Transverse colon (tissue), 4 donors: ENCODE results near the gene TULP4. TPM values are rescaled to one million over a fixed set of nuclear protein-coding genes. Genes with fewer than 3 reads are reported as not detected.

Experiments
- DNase-seq: peaks from one replicate; pipeline ENCODE4 v3.0.0-alpha.2; 2019
- H3K27ac ChIP-seq, 4 donors: fragments of 200-600 bp; sonication (generic); 2 replicates each; pipeline ENCODE4 v1.5.1; 2016 to 2018; ENCODE audit warnings: inconsistent platforms in 4 of 4
- H3K27me3 ChIP-seq: fragments of 200-600 bp; sonication (generic); 2 replicates; pipeline ENCODE4 v1.5.1; 2017; ENCODE audit warnings: inconsistent platforms
- H3K36me3 ChIP-seq, 4 donors: fragments of 200-600 bp; sonication (generic); 2 replicates each; pipeline ENCODE4 v1.5.1; 2017 to 2019; ENCODE audit warnings: inconsistent platforms in 4 of 4
- H3K4me1 ChIP-seq, 4 donors: fragments of 200-600 bp; sonication (generic); 2 replicates each; pipeline ENCODE4 v1.5.1; 2017 to 2020; ENCODE audit warnings: inconsistent platforms in 4 of 4
- H3K4me3 ChIP-seq, 4 donors: fragments of 200-600 bp; sonication (generic); 1 replicate in 1 of 4; 2 replicates in 3 of 4; pipeline versions ENCODE4 v1.5.1 to v1.6.1; 2017 to 2019; ENCODE audit warnings: inconsistent platforms in 4 of 4
- H3K9me3 ChIP-seq, 2 donors: fragments of 200-600 bp; sonication (generic); 2 replicates each; pipeline ENCODE4 v1.5.1; 2017 to 2019; ENCODE audit warnings: inconsistent platforms in 2 of 2
- EP300 ChIP-seq: sonication (generic); formaldehyde crosslinking; IDR thresholded peaks from one replicate; pipeline ENCODE4 v1.6.1; 2017; ENCODE audit warnings: antibody characterized with exemption, low read depth
- POLR2A ChIP-seq: fragments of 450-650 bp; IDR thresholded peaks from one replicate; pipeline ENCODE4 v1.6.1; 2016; ENCODE audit warnings: antibody characterized with exemption, mild to moderate bottlenecking, moderate library complexity
- POLR2AphosphoS5 ChIP-seq, 3 donors: sonication (generic); formaldehyde crosslinking; IDR thresholded peaks; one replicate each; pipeline ENCODE4 v1.6.1; 2016; ENCODE audit warnings: antibody characterized with exemption in 3 of 3
- WGBS, 2 donors: methylation state at CpG; one replicate each; pipeline ENCODE4 v1.1.5; 2018; ENCODE audit warnings: low coverage in 1 of 2; 5-methylcytosine and 5-hydroxymethylcytosine counted together
- in situ Hi-C, 4 donors: fragments of 200-750 bp; cut with MboI; loops; one replicate each; pipeline versions ENCODE4 v1.15.0 to v1.15.1; 2017; ENCODE audit warnings: low sequenced_read_pairs in 3 of 4, low pct_ligation_motif_present in 1 of 4, low pct_unique_long_range_greater_than_20kb in 1 of 4
- intact Hi-C: fragments of 100-400 bp; cut with DNase I; formaldehyde crosslinking; loops from one replicate; pipeline ENCODE4 v1.15.1; 2023; ENCODE audit warnings: low total_unique reads
- total RNA-seq, 4 donors: library from RNA; depleted of rRNA; stranded (reverse); fragments of >200 nt; gene quantifications; one replicate each; pipeline ENCODE4 v1.1.0, GENCODE V29; 2016
- TF ChIP-seq, protein P1 (sequence below), 5 experiments: fragments of 200-600 bp in 3 of 5; fragments of 450-650 bp in 2 of 5; sonication (generic) in 3 of 5; IDR thresholded peaks; 1 replicate in 2 of 5; 2 replicates in 3 of 5; pipeline ENCODE4 v1.5.1; 2016 to 2017; ENCODE audit warnings: antibody characterized with exemption in 5 of 5, inconsistent platforms in 3 of 5, mild to moderate bottlenecking in 2 of 5, moderate library complexity in 1 of 5

The TULP4 gene
- total RNA-seq, 4 donors from 2014 or later: 53.9 to 138 (median 95.1) TPM

DNA sequence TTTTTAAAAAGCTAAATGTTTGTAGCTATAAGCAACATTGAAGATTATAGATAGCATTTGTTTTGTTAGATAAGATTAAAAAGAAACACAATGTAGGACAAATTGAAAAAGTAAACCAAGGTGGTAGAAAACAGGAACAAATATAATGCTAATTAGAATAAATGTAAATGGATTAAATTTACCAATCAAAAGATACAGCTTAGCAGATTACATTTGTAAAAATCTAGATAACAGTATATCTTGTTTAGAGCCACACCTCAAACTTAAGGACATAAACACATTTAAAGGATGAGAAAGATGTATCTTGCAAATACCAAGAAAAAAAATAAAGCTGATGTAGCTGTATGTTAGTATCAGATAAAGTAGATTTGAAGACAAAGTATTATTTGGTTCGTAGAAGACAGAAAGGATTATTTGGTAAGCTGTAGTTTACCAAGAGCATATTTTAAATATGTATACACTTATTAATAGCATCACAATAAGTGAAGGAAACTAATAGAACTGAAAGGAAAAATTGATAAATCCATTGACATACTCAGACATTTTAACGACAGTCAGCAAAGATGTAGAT lies 107.2 kb downstream of the TULP4 start:
- 95 to 99% methylated on average over 2 of the region's 2 CpGs for WGBS, 2 donors
- in situ Hi-C loops: no loop called here

DNA sequence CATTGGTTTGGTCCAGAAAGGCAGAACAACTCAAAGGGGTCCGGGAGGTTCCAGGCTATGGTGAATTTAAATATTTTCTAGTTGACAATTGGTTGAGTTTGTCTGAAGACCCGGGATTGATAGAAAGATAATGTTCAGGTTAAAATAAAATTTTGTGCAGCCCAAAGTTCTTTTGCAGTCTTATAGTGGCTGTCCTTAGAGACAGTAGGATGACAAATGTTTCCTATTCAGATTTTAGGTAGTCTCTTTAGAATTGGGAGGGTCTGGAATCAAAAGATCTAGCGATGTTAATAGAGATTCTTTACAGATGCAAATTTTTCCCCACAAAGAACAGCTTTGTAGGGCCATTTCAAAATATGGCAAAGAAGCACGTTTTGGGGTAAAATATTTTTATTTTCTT lies 109.1 kb downstream of the TULP4 start:
- Histone ChIP-seq H3K4me1 (no peaks in the 10 kb centered on the region), H3K36me3 (no peaks in the 10 kb centered on the region), H3K4me3 (no peak overlapping the region), H3K27me3 (no peaks in the 10 kb centered on the region), H3K9me3 (peaks cover 0 to 2% of the 10 kb centered on the region in 2 donors), H3K27ac (no peak overlapping the region)
- TF ChIP-seq POLR2A: no peak
- no peak for TF ChIP-seq EP300
- TF ChIP-seq, protein P1, sequence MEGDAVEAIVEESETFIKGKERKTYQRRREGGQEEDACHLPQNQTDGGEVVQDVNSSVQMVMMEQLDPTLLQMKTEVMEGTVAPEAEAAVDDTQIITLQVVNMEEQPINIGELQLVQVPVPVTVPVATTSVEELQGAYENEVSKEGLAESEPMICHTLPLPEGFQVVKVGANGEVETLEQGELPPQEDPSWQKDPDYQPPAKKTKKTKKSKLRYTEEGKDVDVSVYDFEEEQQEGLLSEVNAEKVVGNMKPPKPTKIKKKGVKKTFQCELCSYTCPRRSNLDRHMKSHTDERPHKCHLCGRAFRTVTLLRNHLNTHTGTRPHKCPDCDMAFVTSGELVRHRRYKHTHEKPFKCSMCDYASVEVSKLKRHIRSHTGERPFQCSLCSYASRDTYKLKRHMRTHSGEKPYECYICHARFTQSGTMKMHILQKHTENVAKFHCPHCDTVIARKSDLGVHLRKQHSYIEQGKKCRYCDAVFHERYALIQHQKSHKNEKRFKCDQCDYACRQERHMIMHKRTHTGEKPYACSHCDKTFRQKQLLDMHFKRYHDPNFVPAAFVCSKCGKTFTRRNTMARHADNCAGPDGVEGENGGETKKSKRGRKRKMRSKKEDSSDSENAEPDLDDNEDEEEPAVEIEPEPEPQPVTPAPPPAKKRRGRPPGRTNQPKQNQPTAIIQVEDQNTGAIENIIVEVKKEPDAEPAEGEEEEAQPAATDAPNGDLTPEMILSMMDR (IDR thresholded peaks at IDR 0.05): no peak
- no peak for TF ChIP-seq POLR2AphosphoS5 (IDR thresholded peaks at IDR 0.05)
- 91 to 95% methylated on average over 4 of the region's 4 CpGs for WGBS, 2 donors
- in situ Hi-C loops (no loop called here), intact Hi-C loops (no loop called here)
- no peak for DNase-seq

More for the DNA sequence above, 107.2 kb downstream of the TULP4 start:
- TF ChIP-seq EP300: no peak
- TF ChIP-seq, protein P1 (IDR thresholded peaks at IDR 0.05): no peak
- TF ChIP-seq POLR2AphosphoS5 (IDR thresholded peaks at IDR 0.05): no peak
- TF ChIP-seq POLR2A: no peak
- Histone ChIP-seq H3K36me3 (no peaks in the 10 kb centered on the region), H3K9me3 (peaks cover 0 to 2% of the 10 kb centered on the region in 2 donors), H3K4me1 (no peaks in the 10 kb centered on the region), H3K27ac (no peak overlapping the region), H3K4me3 (no peak overlapping the region), H3K27me3 (no peaks in the 10 kb centered on the region)
- no peak for DNase-seq
- intact Hi-C loops: loop anchor here (5.0 kb wide), 1 partner anchor 503 kb away; no protein-coding TSS in a partner anchor

DNA sequence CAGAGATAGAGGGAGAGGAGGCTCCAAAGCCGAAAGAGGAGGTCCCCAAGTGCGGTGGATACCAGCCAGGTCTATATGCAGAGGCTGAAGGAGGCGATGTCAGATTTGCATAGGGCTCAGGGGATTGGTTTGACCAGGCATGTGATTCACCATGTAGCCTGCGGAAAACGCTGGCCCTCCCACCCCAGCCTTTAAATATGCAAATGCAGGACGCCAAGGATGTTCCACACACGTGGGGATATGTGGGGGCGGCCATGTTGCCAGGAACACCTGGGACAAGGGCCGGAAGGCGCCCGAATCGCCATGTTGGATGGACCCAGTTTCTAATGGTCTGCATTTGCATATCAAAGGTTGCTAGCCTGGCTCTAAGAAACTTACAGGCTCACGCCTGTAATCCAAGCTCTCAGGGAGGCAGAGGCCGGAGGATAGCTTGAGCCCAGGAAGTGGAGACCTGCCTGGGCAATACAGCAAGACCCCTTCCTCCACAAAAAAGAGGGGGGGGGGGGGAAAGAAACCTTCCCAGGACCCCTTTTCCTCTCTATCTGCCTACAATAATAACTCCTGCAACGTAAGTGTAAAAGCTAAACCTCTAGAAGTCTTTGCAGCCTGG lies 110.5 kb downstream of the TULP4 start:
- H3K36me3 ChIP-seq: no peaks in the 10 kb centered on the region
- in situ Hi-C loops (no loop called here), intact Hi-C loops (no loop called here)
- H3K4me1 ChIP-seq: no peaks in the 10 kb centered on the region
- H3K9me3 ChIP-seq: peaks cover 0 to 2% of the 10 kb centered on the region in 2 donors
- no peak for DNase-seq
- no peak overlapping the region for H3K4me3 ChIP-seq
- WGBS, 2 donors: 89 to 90% methylated on average over 8 to 15 of the region's 15 CpGs
- no peak overlapping the region for H3K27ac ChIP-seq
- no peak for TF ChIP-seq POLR2A
- TF ChIP-seq, protein P1 (IDR thresholded peaks at IDR 0.05): no peak
- no peak for TF ChIP-seq EP300
- TF ChIP-seq POLR2AphosphoS5 (IDR thresholded peaks at IDR 0.05): no peak
- no peaks in the 10 kb centered on the region for H3K27me3 ChIP-seq

DNA sequence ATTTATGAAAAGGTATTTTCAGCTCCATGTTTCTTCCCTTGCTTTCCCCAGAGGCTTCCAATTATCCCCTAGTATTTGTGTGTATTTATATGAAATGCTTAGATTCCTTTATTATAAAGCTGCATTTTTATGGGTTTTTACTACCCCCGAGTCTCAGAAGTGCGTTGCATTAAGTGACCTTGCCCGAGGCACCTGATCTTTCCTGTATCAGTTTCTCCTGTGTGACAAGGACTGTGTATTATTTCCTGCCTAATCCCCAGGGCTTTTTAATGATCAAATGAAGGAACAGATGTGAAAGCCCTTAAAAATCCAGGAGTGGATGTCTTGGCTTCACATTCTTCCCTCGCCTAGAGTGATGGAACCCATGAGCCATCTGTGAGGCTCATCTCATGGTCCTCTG lies 118.8 kb downstream of the TULP4 start:
- no peak for DNase-seq
- H3K4me1 ChIP-seq: no peaks in the 10 kb centered on the region
- no peak overlapping the region for H3K4me3 ChIP-seq
- H3K36me3 ChIP-seq: no peaks in the 10 kb centered on the region
- H3K27ac ChIP-seq: no peak overlapping the region
- TF ChIP-seq EP300 (no peak), POLR2A (no peak), POLR2AphosphoS5 (IDR thresholded peaks at IDR 0.05) (no peak)
- TF ChIP-seq, protein P1 (IDR thresholded peaks at IDR 0.05): no peak
- intact Hi-C loops (no loop called here), in situ Hi-C loops (no loop called here)
- no peaks in the 10 kb centered on the region for H3K9me3 ChIP-seq
- no peaks in the 10 kb centered on the region for H3K27me3 ChIP-seq
- WGBS, 2 donors: 88 to 92% methylated on average over 3 to 4 of the region's 4 CpGs
